ENCODE data around the gene FBXO10. TPM values are rescaled to one million over a fixed set of nuclear protein-coding genes. Genes with fewer than 3 reads are reported as not detected.

The FBXO10 gene
- total RNA-seq, 4 donors from 2014 or later: 5.7 to 11.4 (median 9.2) TPM

DNA sequence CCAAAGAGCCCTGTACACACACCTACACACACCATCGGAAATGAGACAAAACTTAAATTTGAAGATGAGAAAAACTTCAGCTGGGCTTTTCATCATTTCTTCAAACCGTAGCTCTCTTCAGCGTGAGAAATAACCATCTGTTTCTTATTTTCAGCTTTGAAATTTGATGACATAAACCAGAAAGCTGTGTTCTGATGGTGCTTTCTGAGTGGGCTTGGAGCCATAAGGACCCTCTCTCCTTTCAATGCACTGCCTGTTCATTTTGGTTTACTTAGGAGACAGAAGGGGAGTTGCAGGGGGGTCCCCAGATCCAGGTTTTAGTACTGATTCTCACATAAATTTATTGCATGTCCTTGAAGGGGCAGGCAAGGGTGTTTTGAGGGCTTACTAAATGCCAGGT is 9.5 kb downstream of the FBXO10 start:
- H3K27me3 ChIP-seq: no peaks in the 10 kb centered on the region
- no peaks in the 10 kb centered on the region for H3K9me3 ChIP-seq
- TF ChIP-seq, protein P1, sequence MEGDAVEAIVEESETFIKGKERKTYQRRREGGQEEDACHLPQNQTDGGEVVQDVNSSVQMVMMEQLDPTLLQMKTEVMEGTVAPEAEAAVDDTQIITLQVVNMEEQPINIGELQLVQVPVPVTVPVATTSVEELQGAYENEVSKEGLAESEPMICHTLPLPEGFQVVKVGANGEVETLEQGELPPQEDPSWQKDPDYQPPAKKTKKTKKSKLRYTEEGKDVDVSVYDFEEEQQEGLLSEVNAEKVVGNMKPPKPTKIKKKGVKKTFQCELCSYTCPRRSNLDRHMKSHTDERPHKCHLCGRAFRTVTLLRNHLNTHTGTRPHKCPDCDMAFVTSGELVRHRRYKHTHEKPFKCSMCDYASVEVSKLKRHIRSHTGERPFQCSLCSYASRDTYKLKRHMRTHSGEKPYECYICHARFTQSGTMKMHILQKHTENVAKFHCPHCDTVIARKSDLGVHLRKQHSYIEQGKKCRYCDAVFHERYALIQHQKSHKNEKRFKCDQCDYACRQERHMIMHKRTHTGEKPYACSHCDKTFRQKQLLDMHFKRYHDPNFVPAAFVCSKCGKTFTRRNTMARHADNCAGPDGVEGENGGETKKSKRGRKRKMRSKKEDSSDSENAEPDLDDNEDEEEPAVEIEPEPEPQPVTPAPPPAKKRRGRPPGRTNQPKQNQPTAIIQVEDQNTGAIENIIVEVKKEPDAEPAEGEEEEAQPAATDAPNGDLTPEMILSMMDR (IDR thresholded peaks at IDR 0.05): no peak
- TF ChIP-seq POLR2A (IDR thresholded peaks at IDR 0.05) (no peak), EP300 (IDR thresholded peaks at IDR 0.05) (no peak)
- no peak for DNase-seq (ENCODE audit: low spot score in 2 of 2)
- no peaks in the 10 kb centered on the region for H3K4me1 ChIP-seq
- H3K4me3 ChIP-seq: no peak overlapping the region
- peaks cover 0 to 8% (median 0%) of the 10 kb centered on the region in 3 donors for H3K36me3 ChIP-seq
- no peak overlapping the region for H3K27ac ChIP-seq
- 74% methylated on average over 3 of the region's 3 CpGs for WGBS, 2 donors

- Histone ChIP-seq H3K9me3 (no peaks in the 10 kb centered on the region), H3K27me3 (no peaks in the 10 kb centered on the region), H3K36me3 (peaks cover 0 to 8% (median 0%) of the 10 kb centered on the region in 3 donors), H3K4me1 (no peaks in the 10 kb centered on the region), H3K4me3 (no peak overlapping the region), H3K27ac (no peak overlapping the region)
- TF ChIP-seq, protein P1 (IDR thresholded peaks at IDR 0.05): no peak
- TF ChIP-seq POLR2A (IDR thresholded peaks at IDR 0.05) (no peak), EP300 (IDR thresholded peaks at IDR 0.05) (no peak)
- WGBS, 2 donors: 76 to 79% methylated on average over 7 of the region's 7 CpGs
- DNase-seq (ENCODE audit: low spot score in 2 of 2): no peak
These were observed 10.2 kb downstream of the FBXO10 start for GRCh38 chr9:37565661-37566618.

GRCh38 chr9:37564916-37565315 is 11.3 kb downstream of the FBXO10 start:
- 87 to 91% methylated on average over 4 of the region's 4 CpGs for WGBS, 2 donors
- no peaks in the 10 kb centered on the region for H3K4me1 ChIP-seq
- H3K27ac ChIP-seq: no peak overlapping the region
- TF ChIP-seq, protein P1 (IDR thresholded peaks at IDR 0.05): no peak
- TF ChIP-seq POLR2A (IDR thresholded peaks at IDR 0.05): no peak
- TF ChIP-seq EP300 (IDR thresholded peaks at IDR 0.05): no peak
- H3K27me3 ChIP-seq: no peaks in the 10 kb centered on the region
- H3K4me3 ChIP-seq: no peak overlapping the region
- no peaks in the 10 kb centered on the region for H3K9me3 ChIP-seq
- no peak for DNase-seq (ENCODE audit: low spot score in 2 of 2)
- peaks cover 0 to 8% (median 0%) of the 10 kb centered on the region in 3 donors for H3K36me3 ChIP-seq

DNA sequence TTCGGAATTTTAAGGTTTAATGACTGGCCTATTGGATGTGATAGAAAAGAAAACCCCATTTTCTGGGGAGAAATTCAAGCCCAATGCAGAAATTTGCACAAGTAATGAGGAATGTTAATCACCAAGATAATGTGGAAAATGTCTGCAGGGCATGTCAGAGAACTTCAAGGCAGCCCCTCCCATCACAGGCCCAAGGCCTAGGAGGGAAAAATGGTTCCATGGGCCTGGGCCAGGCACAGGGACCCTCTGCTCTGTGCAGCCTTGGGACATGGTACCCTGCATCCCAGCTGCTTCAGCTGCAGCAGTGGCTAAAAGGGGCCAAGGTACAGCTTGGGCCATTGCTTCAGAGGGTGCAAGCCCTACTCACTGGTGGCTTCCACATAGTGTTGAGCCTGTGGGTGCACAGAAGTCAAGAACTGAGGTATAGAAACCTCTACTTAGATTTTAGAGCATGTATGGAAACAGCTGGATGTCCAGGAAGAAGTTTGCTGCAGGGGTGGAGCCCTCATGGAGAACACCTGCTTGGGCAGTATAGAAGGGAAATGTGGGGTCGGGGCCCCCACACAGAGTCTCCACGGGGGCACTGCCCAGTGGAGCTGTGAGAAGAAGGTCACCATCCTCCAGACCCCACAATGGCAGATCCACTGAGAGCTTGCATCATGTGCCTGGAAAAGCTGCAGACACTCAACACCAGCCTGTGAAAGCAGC is 12.2 kb downstream of the FBXO10 start:
- TF ChIP-seq EP300 (IDR thresholded peaks at IDR 0.05): no peak
- TF ChIP-seq, protein P1 (IDR thresholded peaks at IDR 0.05): no peak
- TF ChIP-seq POLR2A (IDR thresholded peaks at IDR 0.05): no peak
- H3K27me3 ChIP-seq: no peaks in the 10 kb centered on the region
- H3K4me1 ChIP-seq: no peaks in the 10 kb centered on the region
- H3K4me3 ChIP-seq: no peak overlapping the region
- 82 to 97% methylated on average over 3 of the region's 3 CpGs for WGBS, 2 donors
- no peak overlapping the region for H3K27ac ChIP-seq
- H3K36me3 ChIP-seq: peaks cover 0 to 8% (median 0%) of the 10 kb centered on the region in 3 donors
- no peaks in the 10 kb centered on the region for H3K9me3 ChIP-seq
- no peak for DNase-seq (ENCODE audit: low spot score in 2 of 2)

DNA sequence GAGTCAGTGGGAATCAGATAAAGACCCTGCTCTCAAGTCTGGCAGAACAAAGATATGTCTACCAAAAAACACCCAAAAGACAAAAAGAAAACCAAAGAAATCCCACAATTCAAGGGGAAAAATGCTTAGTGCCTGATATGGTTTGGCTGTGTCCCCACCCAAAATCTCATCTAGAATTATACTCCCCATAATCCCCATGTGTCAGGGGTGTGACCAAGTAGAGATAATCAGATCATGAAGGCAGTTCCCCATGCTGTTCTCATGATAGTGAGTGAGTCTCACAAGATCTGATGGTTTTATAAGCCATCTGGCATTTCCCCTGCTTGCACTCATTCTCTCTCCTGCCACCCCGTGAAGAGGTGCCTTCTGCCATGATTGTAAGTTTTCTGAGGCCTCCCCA is 13.4 kb downstream of the FBXO10 start:
- WGBS, 2 donors: 74 to 90% methylated on average over 1 of the region's 1 CpG
- H3K4me3 ChIP-seq: no peak overlapping the region

More for the DNA sequence above, 13.4 kb downstream of the FBXO10 start:
- Histone ChIP-seq H3K36me3 (peaks cover 0 to 8% (median 0%) of the 10 kb centered on the region in 3 donors), H3K27me3 (no peaks in the 10 kb centered on the region), H3K9me3 (no peaks in the 10 kb centered on the region), H3K27ac (no peak overlapping the region), H3K4me1 (no peaks in the 10 kb centered on the region)
- TF ChIP-seq POLR2A (IDR thresholded peaks at IDR 0.05): no peak
- TF ChIP-seq, protein P1 (IDR thresholded peaks at IDR 0.05): no peak
- no peak for TF ChIP-seq EP300 (IDR thresholded peaks at IDR 0.05)
- DNase-seq (ENCODE audit: low spot score in 2 of 2): no peak

All from tibial nerve (tissue), 4 donors.